Loucy (cell line): Measurements from ENCODE around the gene TANGO2.

Source experiments
- CTCF ChIP-seq: fragments of 200-600 bp; sonication (generic); conservative IDR thresholded peaks from 2 replicates; pipeline ENCODE4 v1.5.1; 2014; ENCODE audit warnings: mild to moderate bottlenecking, antibody characterized with exemption, low read length
- EZH2phosphoT487 ChIP-seq: fragments of 200-600 bp; IDR thresholded peaks from 2 replicates; pipeline ENCODE4 v1.6.1; 2018; ENCODE audit warnings: antibody characterized with exemption, mild to moderate bottlenecking, moderate library complexity, borderline replicate concordance

- TF ChIP-seq CTCF: no peak
- no peak for TF ChIP-seq EZH2phosphoT487
Measured at GRCh38 chr22:20055654-20056053, 34.7 kb downstream of the TANGO2 start.
